NT2/D1 (cell line): ENCODE data around the gene MORC4.

Experiments used
- DNase-seq: peaks from one replicate; pipeline ENCODE4 v3.0.0-alpha.2; 2011; ENCODE audit warnings: low read depth, low spot score
- H3K27me3 ChIP-seq: 2 replicates; pipeline ENCODE4 v1.6.0; 2011; ENCODE audit warnings: mild to moderate bottlenecking; ENCODE audit not compliant: insufficient read length, insufficient read depth
- H3K36me3 ChIP-seq: 2 replicates; pipeline ENCODE4 v1.6.1; 2011; ENCODE audit warnings: mild to moderate bottlenecking, low read length, mixed read lengths; ENCODE audit not compliant: insufficient read depth, insufficient read length
- H3K4me1 ChIP-seq: 2 replicates; pipeline ENCODE4 v1.5.1; 2011; ENCODE audit not compliant: insufficient read depth, insufficient read length
- H3K4me3 ChIP-seq: 2 replicates; pipeline ENCODE4 v1.5.1; 2011; ENCODE audit warnings: low read depth; ENCODE audit not compliant: insufficient read length
- H3K9ac ChIP-seq: 2 replicates; pipeline ENCODE4 v1.6.0; 2011; ENCODE audit warnings: low read depth; ENCODE audit not compliant: insufficient read length
- H3K9me3 ChIP-seq: 2 replicates; pipeline ENCODE4 v1.5.1; 2011; ENCODE audit warnings: mild to moderate bottlenecking, low read length; ENCODE audit not compliant: insufficient read depth
- SUZ12 ChIP-seq: IDR thresholded peaks from 2 replicates; pipeline ENCODE4 v1.6.1; 2011; ENCODE audit not compliant: insufficient read length, insufficient read depth; ENCODE audit errors: extremely low read depth
- YY1 ChIP-seq: IDR thresholded peaks from 2 replicates; pipeline ENCODE4 v1.6.1; 2011; ENCODE audit not compliant: insufficient read length, insufficient read depth
- ZNF274 ChIP-seq: IDR thresholded peaks from 2 replicates; pipeline ENCODE4 v1.6.1; 2011; ENCODE audit warnings: mild to moderate bottlenecking, low read depth, low read length

Gene MORC4

GRCh38 chrX:106891762-106892460 is 108.1 kb downstream of the MORC4 start:
- Histone ChIP-seq H3K36me3 (no peaks in the 10 kb centered on the region), H3K27me3 (no peaks in the 10 kb centered on the region)
- TF ChIP-seq SUZ12 (no peak), ZNF274 (no peak), YY1 (no peak)

More at GRCh38 chrX:106891762-106892460, 108.1 kb downstream of the MORC4 start:
- H3K4me3 ChIP-seq = no peak overlapping the region
- no peak overlapping the region for H3K9ac ChIP-seq
- peaks cover 4% of the 10 kb centered on the region for H3K4me1 ChIP-seq
- DNase-seq = no peak
- no peaks in the 10 kb centered on the region for H3K9me3 ChIP-seq
